WTC11 (cell line): Measurements from ENCODE around the gene ARMH1. TPM values are rescaled to one million over a fixed set of nuclear protein-coding genes. Genes with fewer than 3 reads are reported as not detected.
A peak's percentile ranks its signal among the peaks of the same experiment; 100 is the strongest.

Source experiments
- ATAC-seq: fragments of 200-7000 bp; cut with Tn5 transposase; 2 replicates; pipeline ENCODE4 v1.10.0; 2021; ENCODE audit warnings: mild to moderate bottlenecking, moderate library complexity
- CTCF ChIA-PET: fragments of 300-600 bp; sonication (Branson Sonifier 250); formaldehyde crosslinking; loops from one replicate; lab custom pipeline; 2021; ENCODE audit warnings: antibody characterized with exemption; lab: Charles Lee
- POLR2A ChIA-PET: fragments of 350-600 bp; sonication (Branson Sonifier 250); formaldehyde crosslinking; loops from one replicate; lab custom pipeline; 2021; ENCODE audit warnings: antibody characterized with exemption; lab: Charles Lee
- DNase-seq: peaks from one replicate; pipeline ENCODE4 v3.0.0; 2021; ENCODE audit warnings: low spot score
- H3K27ac Mint-ChIP-seq: 2 replicates; pipeline ENCODE4 v1.8.0; 2021; ENCODE audit warnings: mixed read lengths
- H3K27me3 Mint-ChIP-seq: 2 replicates; pipeline ENCODE4 v1.8.0; 2021; ENCODE audit warnings: low read depth, mild to moderate bottlenecking, moderate library complexity, mixed read lengths
- H3K36me3 Mint-ChIP-seq: 2 replicates; pipeline ENCODE4 v1.8.0; 2021; ENCODE audit warnings: mixed read lengths
- H3K4me1 Mint-ChIP-seq: 2 replicates; pipeline ENCODE4 v1.8.0; 2022; ENCODE audit warnings: mixed read lengths
- H3K4me3 Mint-ChIP-seq: 2 replicates; pipeline ENCODE4 v1.8.0; 2021; ENCODE audit warnings: mild to moderate bottlenecking, moderate library complexity, mixed read lengths
- H3K9me3 Mint-ChIP-seq: 2 replicates; pipeline ENCODE4 v1.8.0; 2021; ENCODE audit warnings: mixed read lengths
- E2F5 ChIP-seq: sonication (generic); formaldehyde crosslinking; IDR thresholded peaks from 2 replicates; pipeline ENCODE4 v1.8.1; 2022; ENCODE audit warnings: mild to moderate bottlenecking, moderate library complexity, missing genetic modification reagents
- FOXP1 ChIP-seq: sonication (generic); formaldehyde crosslinking; IDR thresholded peaks from 2 replicates; pipeline ENCODE4 v1.8.0; 2022; ENCODE audit warnings: missing genetic modification reagents, mild to moderate bottlenecking, moderate library complexity, borderline replicate concordance
- FOXP4 ChIP-seq: sonication (generic); formaldehyde crosslinking; IDR thresholded peaks from 2 replicates; pipeline ENCODE4 v1.8.0; 2022; ENCODE audit warnings: mild to moderate bottlenecking, missing genetic modification reagents
- GRHL2 ChIP-seq: fragments of 250-450 bp; sonication (Bioruptor Pico); IDR thresholded peaks from 2 replicates; pipeline ENCODE4 v1.8.0; 2022; ENCODE audit warnings: mild to moderate bottlenecking, moderate library complexity; ENCODE audit not compliant: insufficient replicate concordance, severe bottlenecking
- IRF1 ChIP-seq: sonication (generic); formaldehyde crosslinking; IDR thresholded peaks from 2 replicates; pipeline ENCODE4 v1.8.0; 2023; ENCODE audit warnings: missing genetic modification reagents
- IRF2 ChIP-seq: sonication (generic); formaldehyde crosslinking; IDR thresholded peaks from 2 replicates; pipeline ENCODE4 v1.8.0; 2022; ENCODE audit warnings: low read depth, missing genetic modification reagents, borderline replicate concordance
- NFYB ChIP-seq: sonication (generic); formaldehyde crosslinking; conservative IDR thresholded peaks from 2 replicates; pipeline ENCODE4 v1.8.0; 2022; ENCODE audit warnings: low read depth, missing genetic modification reagents
- OVOL2 ChIP-seq: fragments of 250-450 bp; sonication (Bioruptor Pico); IDR thresholded peaks from 2 replicates; pipeline ENCODE4 v1.9.0; 2021; ENCODE audit warnings: mild to moderate bottlenecking, borderline replicate concordance
- PREB ChIP-seq: sonication (generic); formaldehyde crosslinking; IDR thresholded peaks from 2 replicates; pipeline ENCODE4 v1.8.1; 2022; ENCODE audit warnings: mild to moderate bottlenecking, missing genetic modification reagents, moderate library complexity, borderline replicate concordance
- ZNF121 ChIP-seq: sonication (generic); formaldehyde crosslinking; IDR thresholded peaks from 2 replicates; pipeline ENCODE4 v1.8.0; 2023; ENCODE audit warnings: missing genetic modification reagents
- ZNF532 ChIP-seq: fragments of 250-450 bp; sonication (Bioruptor Pico); IDR thresholded peaks from 2 replicates; pipeline ENCODE4 v1.9.0; 2021; ENCODE audit warnings: mild to moderate bottlenecking, borderline replicate concordance
- total RNA-seq: library from RNA; stranded (reverse); gene quantifications from 3 replicates; pipeline ENCODE4 v1.2.3, GENCODE V29; 2021

ARMH1 gene
- total RNA-seq, 1 experiment from 2014 or later: 0.74 TPM

- TF ChIP-seq IRF1 (CRISPR knock-in tag) (no peak), FOXP4 (no peak)
These were observed 48.5 kb downstream of the ARMH1 start (continued) for GRCh38 chr1:44723064-44723463.

GRCh38 chr1:44723496-44724295, 49.2 kb downstream of the ARMH1 start:
- peaks cover 8% of the 10 kb centered on the region; the same call in 1 of the 2 replicates for H3K4me1 Mint-ChIP-seq

GRCh38 chr1:44724296-44724954, 49.9 kb downstream of the ARMH1 start:
- Mint-ChIP-seq H3K4me1 (peaks cover 11% of the 10 kb centered on the region), H3K4me3 (no peak overlapping the region), H3K27me3 (no peaks in the 10 kb centered on the region), H3K9me3 (peaks cover 3% of the 10 kb centered on the region; the same call in 1 of the 2 replicates), H3K36me3 (no peaks in the 10 kb centered on the region), H3K27ac (no peak overlapping the region)
- CTCF ChIA-PET: interaction anchor here (0.5 kb wide), 1 partner anchor 405 kb away, joined by 3 read pairs; no protein-coding TSS in a partner anchor
- no peak for ATAC-seq
- POLR2A ChIA-PET: no interaction called here
- DNase-seq: no peak
- TF ChIP-seq E2F5 (no peak), PREB (CRISPR knock-in tag) (no peak), FOXP1 (CRISPR knock-in tag) (0 out of 2 replicates have a peak, but pooled peaks have one; percentile 58), GRHL2 (no peak), ZNF532 (CRISPR knock-in tag) (no peak)

More at GRCh38 chr1:44723496-44724295, 49.2 kb downstream of the ARMH1 start:
- Mint-ChIP-seq H3K27me3 (no peaks in the 10 kb centered on the region), H3K4me3 (no peak overlapping the region), H3K9me3 (no peaks in the 10 kb centered on the region), H3K27ac (no peak overlapping the region; the same call in 1 of the 2 replicates), H3K36me3 (no peaks in the 10 kb centered on the region)
- TF ChIP-seq ZNF532 (CRISPR knock-in tag): no peak
- peak; percentile 81 for TF ChIP-seq ZNF121
- no peak for TF ChIP-seq OVOL2 (CRISPR knock-in tag)
- TF ChIP-seq NFYB: no peak
- TF ChIP-seq GRHL2: no peak
- no peak for TF ChIP-seq IRF2
- ATAC-seq: no peak
- no peak for DNase-seq
- ChIA-PET POLR2A (no interaction called here), CTCF (interaction anchor here (0.5 kb wide), 1 partner anchor 405 kb away, joined by 3 read pairs; no protein-coding TSS in a partner anchor)
